ENCODE measurements around the gene B4GALT3.

Gene B4GALT3

GRCh38 chr1:161128591-161129420, 48.5 kb downstream of the B4GALT3 start:
- DNase-seq (ENCODE audit: low read depth in 2 of 2) = no peak

GRCh38 chr1:161127649-161128048, 49.7 kb downstream of the B4GALT3 start:
- no peak for DNase-seq (ENCODE audit: low read depth in 2 of 2)

- DNase-seq (ENCODE audit: low read depth in 2 of 2) = no peak
Measured at GRCh38 chr1:161122967-161123366, 54.3 kb downstream of the B4GALT3 start.

GRCh38 chr1:161121834-161122233, 55.5 kb downstream of the B4GALT3 start:
- no peak for DNase-seq (ENCODE audit: low read depth in 2 of 2)

Data from fibroblast of skin of left biceps (primary cell).